HG02798 (cell line): ENCODE results near the gene GRB10.

Experiments
- ATAC-seq: cut with Tn5 transposase; IDR thresholded peaks from one replicate; pipeline ENCODE4 v1.9.1; 2021; ENCODE audit warnings: mild to moderate bottlenecking; ENCODE audit not compliant: unreplicated experiment, poor library complexity

The GRB10 gene

DNA sequence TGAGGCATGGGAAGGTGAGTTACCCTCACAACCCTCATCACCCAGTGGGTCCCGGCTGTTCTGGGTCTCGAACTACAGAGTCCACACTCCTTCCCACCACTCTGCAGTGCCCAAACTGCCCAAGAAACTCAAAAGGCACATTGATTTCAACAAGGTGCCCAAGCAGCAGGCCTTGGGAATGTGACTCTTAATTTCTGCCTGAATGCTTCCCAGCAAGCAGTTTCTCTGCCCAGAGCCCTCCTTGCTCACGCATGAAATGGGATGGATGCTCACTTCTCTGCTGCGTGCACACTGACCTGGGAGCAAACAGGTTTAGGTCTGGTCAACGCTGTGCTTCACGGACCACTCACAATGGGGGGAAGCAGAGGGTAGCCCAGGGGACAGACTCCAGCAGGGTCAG lies 77.9 kb downstream of the GRB10 start:
- no peak for ATAC-seq

DNA sequence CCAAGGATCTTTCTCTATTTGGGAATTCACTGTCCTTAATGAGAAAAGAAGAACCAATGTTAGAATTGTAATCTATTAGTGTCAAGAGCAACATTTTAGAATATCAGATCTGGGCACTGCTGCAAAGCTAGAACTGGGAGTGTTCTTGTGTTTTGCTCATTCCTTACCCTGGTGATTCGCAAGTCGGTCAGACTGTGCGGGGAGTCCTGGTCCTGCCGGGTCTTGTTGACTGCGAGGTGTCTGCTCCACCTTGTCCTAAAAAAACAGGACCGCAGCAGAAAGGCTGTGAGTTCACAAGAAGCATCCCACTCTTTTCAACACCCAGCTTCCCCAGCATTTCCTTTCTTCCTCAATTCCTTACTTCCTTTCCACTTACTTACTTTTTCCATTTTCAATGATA lies 79.0 kb downstream of the GRB10 start:
- no peak for ATAC-seq

DNA sequence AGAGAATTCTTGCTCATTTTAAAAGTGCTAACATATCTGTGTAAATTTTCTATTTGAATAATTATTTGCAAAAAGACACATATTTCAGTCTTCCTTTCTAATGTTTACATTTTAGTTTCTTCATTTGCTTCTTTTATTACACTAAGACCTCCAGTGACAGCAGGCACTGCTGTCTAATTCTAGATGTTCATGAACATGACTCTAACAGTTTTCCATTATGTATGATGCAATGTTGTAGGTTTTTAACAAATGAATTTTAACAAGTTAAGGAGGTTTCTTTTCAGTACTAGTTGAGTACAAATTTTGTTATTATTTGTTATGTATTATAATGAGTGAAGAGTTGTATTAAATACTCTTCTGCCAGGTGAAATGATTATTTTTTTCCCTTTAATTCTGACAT lies 83.6 kb downstream of the GRB10 start:
- ATAC-seq = no peak

DNA sequence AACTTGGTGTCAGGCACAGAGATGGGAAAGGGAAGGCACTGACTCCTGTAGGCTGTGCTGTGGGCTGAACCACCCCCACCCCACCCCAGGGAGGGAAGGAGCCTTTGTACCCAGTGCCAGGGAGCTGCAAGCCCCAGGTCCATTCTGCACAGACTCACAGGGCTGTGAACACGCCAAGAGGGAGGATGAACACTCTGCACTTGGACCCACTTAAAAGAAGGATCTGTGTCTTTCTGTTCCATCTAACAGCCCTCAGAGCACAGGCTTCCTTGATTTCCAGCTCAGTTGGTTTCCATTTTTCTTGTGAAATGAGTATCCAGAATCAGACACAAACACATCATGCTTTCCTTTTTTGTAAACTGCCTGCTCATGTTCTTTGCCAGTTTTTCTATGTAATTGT lies 84.9 kb downstream of the GRB10 start:
- ATAC-seq = no peak

DNA sequence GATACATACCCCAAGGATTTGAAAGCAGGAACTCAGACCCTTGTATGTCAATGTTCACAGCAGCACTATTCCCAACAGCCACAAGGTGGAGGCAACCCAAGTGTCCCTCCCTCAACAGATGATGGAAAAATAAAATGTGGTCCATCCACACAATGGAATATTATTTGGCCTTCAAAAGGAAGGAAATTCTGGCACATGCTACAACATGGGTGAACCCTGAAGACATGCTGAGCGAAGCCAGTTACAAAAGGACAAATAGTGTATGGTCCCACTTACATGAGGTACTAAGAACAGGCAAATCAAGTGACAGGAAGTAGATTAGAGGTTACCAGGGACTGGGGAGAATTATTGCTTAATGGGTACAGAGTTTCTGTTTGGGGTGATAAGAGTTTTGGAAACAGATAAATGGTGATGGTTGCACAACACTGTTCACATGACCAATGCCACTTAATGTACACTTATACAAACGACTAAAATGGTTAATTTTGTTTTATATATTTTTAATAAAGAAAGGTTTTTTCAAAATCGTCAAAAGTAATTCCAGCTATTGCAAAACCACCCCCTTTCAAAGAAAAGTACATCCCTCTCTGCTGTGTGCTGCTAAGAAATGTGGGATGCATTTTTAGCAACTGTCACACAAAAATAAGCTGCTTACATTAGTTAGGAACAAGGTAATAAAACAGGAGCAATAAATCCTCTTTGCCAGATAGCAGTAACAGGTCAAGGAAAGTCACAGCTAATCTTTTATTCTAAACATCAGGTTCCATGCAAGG lies 85.7 kb downstream of the GRB10 start:
- ATAC-seq = no peak

DNA sequence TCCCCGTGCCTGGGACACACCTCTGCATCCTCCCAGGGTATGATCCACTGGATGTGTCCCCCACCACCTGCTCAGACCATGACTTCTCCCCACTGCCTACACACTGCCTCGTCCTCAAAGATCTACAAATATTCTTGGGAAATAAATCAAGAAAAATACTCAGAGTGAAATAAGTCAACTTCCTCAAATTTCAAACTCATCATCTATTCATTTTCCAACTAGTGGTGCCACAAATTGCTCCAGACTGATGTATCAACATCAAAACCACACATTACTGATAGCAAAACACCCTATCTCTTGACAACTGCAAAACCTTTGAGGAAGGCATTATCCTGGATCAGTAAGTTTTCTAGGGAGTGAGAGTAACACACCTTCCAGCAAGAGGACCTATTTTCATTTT lies 87.7 kb downstream of the GRB10 start:
- no peak for ATAC-seq

DNA sequence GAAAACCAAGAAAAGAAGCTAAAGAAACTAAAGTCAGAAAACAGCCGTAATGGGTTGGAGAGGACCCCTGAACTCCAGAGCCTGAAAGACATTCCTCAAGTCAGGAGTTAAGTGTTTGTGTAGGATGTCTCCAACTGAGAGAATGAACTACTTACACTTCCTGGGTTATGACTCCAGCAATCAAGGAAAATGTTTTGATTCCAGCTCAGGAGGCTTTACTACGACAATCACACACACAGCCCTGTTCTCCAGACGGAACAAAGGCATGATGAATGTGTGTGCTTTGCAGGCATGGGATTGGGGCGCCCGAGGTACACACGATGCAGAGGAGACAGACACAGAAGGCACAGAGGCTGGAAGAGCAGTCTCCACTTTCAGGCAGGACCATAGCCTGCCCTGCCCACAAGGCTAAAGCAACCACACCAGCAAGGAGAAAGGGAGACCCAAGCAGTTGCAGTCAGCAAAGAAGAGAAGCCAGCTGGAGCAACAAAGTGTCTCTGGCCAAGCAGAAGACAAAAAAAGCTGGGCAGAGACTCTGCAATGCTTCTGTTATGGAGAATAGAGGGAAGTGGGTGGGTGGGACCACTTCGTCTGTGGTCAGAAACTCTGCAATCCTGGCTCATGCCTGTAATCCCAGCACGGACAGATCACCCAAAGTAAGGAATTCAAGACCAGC lies 89.1 kb downstream of the GRB10 start:
- ATAC-seq = no peak

DNA sequence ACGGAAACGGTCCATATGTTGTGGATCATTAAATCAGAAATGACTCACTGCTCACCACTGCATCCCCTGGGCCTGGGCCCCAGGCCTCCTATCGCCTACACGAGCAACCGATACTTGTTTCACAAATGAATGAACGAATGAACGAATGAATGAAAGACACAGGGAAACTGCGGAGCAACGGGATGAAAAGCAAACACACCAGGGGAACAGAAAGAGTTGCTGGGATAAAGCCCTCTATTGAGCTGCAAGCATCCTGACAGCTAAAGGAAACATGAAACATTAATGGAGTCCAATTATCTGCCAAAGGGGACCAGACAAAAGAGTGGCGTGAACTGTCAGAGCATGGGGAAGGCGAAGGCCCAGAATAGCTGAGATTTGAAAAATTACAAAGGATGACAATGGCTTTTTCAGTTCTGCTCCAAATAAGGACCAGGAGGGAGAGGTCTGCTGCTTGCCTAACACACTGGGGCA lies 92.1 kb downstream of the GRB10 start:
- no peak for ATAC-seq

DNA sequence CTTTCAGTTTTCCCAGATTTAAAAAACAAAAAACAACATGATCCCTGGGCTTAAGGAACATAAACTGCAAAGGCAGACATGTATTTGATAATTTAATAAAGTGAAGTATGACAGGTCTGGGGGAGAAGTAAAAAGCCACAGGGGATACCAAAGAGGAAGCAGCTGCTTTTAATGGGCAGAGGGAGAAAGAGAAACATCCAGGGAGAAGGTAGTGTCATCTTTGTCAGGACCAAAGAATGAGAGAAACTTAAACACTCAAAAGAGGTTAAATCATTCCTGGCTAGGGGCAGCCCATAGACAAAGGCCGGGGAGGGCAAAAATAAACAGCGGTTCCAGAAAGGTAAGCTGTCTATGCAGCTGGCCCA lies 94.5 kb downstream of the GRB10 start:
- no peak for ATAC-seq

DNA sequence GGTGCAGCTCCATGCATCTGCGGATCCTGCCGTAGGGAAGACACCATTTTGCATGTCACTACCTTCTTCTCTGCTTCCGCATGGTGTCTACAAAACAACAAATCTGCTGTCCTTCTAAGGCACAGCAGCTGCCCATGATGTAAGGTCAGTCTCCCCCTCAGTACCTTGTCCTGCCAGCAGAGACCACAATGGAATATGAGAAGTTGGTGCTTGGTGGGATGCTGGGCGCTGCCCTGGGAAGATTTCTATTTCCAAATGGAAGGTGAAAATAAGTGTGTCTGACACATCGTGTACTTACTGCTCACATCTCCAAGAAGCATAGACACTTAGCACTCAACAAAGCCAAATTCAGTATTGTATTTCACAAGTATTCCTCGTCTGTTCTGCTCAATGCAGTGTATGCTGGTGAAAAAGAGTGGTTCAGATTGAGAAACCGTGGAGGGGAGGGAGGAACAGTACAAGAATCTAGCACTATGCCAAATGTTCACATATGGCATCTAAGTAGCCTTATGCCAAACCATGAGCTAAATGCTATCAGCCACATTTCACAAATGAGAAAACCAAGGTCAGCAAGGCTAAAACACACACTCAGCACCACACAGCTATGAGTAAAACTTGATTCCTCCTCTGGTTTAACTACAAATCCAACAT lies 95.0 kb downstream of the GRB10 start:
- ATAC-seq = no peak

DNA sequence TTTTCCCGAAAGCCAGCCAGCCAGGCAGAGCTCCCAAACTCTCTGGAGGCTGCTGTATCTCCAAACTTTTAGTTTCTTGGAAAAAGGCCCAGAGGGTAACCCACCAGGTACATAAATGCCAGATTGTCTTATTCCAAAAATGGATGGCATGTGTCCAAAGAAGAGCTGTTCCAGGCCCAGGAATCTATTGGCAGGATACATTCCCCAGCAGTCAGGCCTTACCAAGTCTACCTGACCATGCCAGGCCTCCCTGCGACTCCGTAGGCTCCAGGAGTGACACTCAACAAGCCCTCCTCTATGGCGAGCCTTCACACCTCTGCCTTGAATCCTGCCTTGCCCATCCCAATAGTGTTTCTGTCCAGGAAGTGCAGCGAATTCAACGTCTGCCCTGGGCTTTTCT lies 95.6 kb downstream of the GRB10 start:
- ATAC-seq = no peak

DNA sequence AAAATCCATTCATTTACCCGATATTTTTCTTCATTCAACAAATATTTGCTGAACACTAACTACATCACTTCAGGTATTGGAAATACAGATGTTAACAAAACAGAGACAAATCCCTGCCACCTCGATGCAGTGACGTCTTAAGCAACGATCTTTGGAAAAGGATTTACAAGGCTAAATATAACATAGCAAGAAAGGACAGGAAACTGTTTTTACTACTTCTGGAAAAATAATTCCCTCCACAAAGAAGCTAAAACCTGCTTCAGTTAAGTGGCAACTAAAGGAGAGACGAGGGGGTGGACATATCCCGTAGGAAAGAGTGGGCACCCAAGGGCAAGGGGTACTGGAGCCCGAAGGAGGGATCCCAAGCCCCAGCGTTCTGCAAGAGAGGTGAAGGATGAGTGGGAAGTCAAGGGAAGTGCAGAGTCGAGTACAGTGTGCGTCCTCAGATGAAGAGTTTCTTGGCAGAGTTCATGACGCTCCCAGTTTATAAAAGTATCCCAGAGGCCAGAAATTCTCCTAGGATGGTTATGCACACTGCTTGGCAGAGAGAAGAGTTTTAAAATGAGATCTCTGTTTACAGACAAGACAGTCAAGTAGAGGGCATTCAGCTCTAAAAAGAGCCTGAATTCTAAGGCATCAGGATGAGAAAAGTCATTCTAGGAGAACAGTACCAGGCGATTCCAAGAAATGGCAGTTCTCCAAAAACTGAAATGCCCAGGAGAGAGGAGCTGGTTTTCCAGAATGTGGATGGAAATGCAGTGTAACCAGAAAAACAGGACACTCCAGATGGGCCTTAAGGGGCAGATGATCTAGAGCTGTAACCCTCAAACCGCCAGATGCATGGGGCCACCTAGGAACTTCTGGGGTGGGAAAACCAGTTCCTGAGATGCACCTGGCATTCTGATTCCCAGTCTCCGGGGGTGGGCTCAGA lies 97.3 kb downstream of the GRB10 start:
- no peak for ATAC-seq

DNA sequence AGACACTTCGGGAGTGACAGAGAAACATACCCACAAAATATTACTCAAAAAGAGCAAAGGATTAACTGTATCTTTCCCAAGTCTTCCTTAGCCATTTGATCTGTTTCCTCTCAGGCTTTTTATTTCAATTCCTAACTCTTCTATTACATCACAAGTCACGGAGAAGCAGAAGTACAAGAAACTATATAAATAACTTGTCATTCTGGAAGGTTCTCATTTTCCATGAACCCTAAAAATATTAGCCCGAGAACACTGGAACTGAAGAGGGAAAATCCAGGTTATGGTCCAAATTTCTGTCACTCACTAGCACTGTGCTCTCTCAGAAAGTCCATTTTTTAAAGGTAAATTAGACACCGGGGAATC lies 98.0 kb downstream of the GRB10 start:
- ATAC-seq = no peak

DNA sequence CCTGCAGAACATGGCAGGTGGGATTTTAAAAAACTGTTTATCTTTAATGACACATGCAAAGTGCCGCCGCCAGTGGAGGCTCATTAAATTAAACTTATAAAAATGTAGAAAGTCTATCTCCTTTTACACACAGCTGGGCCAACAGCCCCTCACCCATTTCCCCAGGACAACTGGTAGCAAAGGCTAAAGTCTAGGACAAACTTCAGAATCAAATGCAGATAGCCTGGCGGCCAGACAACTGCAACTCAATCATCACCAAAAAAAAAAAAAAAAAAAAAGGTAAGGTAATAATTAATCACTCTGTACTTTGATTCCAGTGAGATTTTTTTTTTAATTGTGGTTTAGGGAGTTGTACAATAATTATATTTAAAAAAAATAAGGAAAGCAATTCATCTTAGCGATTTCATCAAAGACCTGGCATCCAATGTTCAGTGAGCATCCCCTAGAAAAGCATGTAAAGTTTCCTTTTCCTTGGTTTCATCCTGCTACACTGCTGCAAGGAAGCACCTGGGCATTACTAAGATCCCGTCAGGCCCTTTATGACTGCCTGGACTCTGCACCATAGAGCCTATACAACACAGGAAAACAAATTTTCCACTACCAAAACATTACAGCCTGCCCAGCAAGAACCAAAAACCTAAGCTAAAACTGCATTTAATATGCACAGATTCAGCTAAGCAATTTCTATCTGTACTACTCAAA lies 98.5 kb downstream of the GRB10 start:
- ATAC-seq = no peak

DNA sequence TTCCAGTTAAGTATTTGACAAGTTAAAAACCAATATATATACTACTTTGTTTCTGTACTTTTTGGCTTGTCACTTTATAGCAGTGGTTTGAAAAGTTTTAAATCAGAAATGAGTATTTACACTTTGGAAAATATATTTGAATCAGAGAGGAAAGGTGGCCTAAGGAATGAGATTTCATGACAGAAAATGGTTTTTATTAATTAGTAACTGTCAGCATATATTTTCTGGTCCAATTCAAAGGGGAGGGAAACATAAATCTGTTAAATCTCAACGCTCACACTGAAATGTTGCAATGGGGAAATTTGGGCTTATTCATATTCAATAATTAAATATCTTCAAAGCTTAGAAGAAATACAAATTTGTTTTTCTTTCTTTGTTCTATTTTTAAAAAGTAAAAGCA lies 100.1 kb downstream of the GRB10 start:
- ATAC-seq = no peak

DNA sequence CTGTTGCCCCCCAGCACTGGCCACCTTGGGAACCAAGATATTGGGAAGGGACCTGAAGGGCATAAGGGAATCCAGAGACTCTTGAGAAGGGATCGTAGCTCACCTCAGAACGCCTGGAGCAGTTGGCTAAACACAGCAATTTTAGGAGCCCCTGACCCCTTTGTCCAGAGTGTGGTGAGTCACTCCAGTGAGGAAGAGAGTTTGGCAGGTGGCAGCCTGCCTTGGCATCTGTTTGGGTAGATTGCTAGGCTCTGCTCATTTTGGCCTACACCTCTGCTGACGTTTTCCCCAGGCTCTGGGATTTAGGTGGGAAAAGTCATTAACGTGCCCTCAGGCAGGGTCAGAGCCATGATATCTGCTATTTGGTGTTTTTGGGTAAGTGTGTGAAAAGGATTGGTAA lies 100.6 kb downstream of the GRB10 start:
- no peak for ATAC-seq

DNA sequence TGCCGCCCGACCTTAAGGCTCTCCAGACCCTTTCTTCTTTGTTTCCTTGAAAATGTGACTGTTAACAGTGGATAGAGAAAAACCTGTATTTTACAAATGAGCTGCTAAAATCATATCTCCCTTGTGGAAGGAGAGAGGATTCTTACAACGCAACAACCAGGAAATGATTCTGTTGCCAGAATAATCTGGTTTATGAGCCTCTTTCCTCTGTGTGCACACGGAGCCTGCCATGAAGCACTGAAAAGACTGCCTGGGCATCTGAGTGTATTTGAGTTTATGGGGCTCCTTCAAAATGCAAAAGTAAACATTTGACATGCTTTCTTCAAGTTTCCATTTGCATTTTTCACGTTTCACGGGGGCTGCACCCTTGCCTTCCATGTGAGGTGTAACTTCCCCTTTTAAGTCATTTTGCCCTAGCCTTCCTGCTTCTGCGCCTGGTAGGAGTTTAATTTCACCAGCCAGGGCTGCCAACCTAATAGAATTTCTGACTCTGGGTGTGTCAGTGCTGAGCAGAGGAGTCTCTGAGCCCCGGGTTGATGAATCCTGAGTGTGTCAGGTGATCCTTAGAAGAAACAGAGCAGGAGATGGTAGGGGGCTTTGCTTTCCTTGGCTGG lies 101.2 kb downstream of the GRB10 start:
- ATAC-seq = no peak

DNA sequence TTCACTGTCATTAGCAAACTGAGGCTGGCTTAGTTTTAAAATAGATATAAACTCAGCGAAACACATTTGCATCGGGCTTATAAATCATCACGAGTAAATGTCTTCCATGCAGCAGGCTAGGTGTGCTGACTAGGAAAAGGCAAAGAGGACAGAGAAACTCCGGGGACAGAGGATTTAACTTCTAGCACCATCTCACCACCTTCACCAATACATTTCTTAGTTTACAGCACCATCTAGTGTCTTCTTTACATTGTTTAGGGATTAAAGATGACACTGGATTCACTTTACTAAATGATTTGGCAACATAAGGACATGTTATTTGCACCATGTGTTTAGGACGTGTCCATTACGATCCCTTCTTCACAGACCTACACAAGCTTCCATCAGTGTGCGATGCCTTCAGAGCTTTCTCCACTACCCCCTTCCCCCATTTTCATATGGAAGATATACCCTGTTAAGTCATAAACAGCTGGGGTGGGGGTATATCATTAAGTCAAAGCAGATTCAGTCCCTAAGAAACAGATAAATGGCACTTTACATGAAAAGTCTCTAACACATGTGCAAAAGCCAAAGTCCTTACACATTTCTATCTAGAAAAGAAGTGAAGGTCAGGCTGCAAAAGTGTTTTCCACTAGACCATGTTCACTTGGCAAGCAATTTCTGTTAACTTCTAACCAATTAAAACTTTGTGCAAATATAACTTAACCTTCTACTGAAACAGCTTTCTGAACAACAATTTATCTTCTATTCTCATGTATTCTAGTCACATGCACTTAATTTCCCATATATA lies 103.3 kb downstream of the GRB10 start:
- ATAC-seq = peak; percentile 67

DNA sequence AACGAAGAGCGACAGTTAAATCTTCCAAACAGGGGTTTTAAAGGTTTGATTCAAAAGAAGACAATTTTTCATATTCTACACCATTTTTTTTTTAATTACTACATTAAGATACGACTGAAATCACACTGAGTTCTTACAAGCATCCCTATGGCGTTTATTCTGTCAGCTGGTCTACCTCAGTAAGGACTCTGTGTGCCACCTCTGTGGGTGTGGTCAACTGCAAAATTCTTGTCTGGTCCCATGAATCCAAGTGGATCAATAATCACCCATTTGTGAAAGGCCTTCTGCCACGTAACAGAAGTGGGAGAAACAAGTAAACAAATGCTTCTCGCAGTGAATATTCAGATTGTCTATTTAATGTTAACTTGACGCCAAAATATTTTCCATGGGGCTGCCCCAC lies 104.1 kb downstream of the GRB10 start:
- no peak for ATAC-seq
